ENCODE results near the gene CALN1. TPM values are rescaled to one million over a fixed set of nuclear protein-coding genes. Genes with fewer than 3 reads are reported as not detected.
"Not testable (repeated sequence)": the region's sequence is repeated elsewhere in the genome, so short reads cannot be mapped to it uniquely, and the experiment has no call there.

The CALN1 gene
- total RNA-seq, 1 donor from 2014 or later: not detected

- Mint-ChIP-seq H3K9me3 (ENCODE audit: unreplicated experiment) (peaks cover 3% of the 10 kb centered on the region), H3K36me3 (ENCODE audit: unreplicated experiment) (no peaks in the 10 kb centered on the region), H3K4me1 (ENCODE audit: unreplicated experiment) (no peaks in the 10 kb centered on the region), H3K27me3 (ENCODE audit: unreplicated experiment) (no peaks in the 10 kb centered on the region), H3K27ac (ENCODE audit: unreplicated experiment) (no peak overlapping the region), H3K4me3 (ENCODE audit: unreplicated experiment) (no peak overlapping the region)
- no peak for DNase-seq (ENCODE audit: extremely low spot score, unreplicated experiment)
- TF ChIP-seq, protein P1, sequence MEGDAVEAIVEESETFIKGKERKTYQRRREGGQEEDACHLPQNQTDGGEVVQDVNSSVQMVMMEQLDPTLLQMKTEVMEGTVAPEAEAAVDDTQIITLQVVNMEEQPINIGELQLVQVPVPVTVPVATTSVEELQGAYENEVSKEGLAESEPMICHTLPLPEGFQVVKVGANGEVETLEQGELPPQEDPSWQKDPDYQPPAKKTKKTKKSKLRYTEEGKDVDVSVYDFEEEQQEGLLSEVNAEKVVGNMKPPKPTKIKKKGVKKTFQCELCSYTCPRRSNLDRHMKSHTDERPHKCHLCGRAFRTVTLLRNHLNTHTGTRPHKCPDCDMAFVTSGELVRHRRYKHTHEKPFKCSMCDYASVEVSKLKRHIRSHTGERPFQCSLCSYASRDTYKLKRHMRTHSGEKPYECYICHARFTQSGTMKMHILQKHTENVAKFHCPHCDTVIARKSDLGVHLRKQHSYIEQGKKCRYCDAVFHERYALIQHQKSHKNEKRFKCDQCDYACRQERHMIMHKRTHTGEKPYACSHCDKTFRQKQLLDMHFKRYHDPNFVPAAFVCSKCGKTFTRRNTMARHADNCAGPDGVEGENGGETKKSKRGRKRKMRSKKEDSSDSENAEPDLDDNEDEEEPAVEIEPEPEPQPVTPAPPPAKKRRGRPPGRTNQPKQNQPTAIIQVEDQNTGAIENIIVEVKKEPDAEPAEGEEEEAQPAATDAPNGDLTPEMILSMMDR (IDR thresholded peaks at IDR 0.05): no peak
Observed at GRCh38 chr7:71835056-71835455, 577.1 kb downstream of the CALN1 start.

GRCh38 chr7:71829515-71829914 is 582.6 kb downstream of the CALN1 start:
- H3K27ac Mint-ChIP-seq (ENCODE audit: unreplicated experiment): no peak overlapping the region
- DNase-seq (ENCODE audit: extremely low spot score, unreplicated experiment): no peak
- H3K27me3 Mint-ChIP-seq (ENCODE audit: unreplicated experiment): no peaks in the 10 kb centered on the region
- H3K4me1 Mint-ChIP-seq (ENCODE audit: unreplicated experiment): peaks cover 11% of the 10 kb centered on the region
- no peak overlapping the region for H3K4me3 Mint-ChIP-seq (ENCODE audit: unreplicated experiment)
- H3K9me3 Mint-ChIP-seq (ENCODE audit: unreplicated experiment): no peaks in the 10 kb centered on the region
- TF ChIP-seq, protein P1 (IDR thresholded peaks at IDR 0.05): no peak
- H3K36me3 Mint-ChIP-seq (ENCODE audit: unreplicated experiment): no peaks in the 10 kb centered on the region

- Mint-ChIP-seq H3K9me3 (ENCODE audit: unreplicated experiment) (no peaks in the 10 kb centered on the region), H3K4me1 (ENCODE audit: unreplicated experiment) (peaks cover 21% of the 10 kb centered on the region), H3K27ac (ENCODE audit: unreplicated experiment) (no peak overlapping the region), H3K4me3 (ENCODE audit: unreplicated experiment) (no peak overlapping the region), H3K36me3 (ENCODE audit: unreplicated experiment) (no peaks in the 10 kb centered on the region), H3K27me3 (ENCODE audit: unreplicated experiment) (no peaks in the 10 kb centered on the region)
- DNase-seq (ENCODE audit: extremely low spot score, unreplicated experiment): no peak
- TF ChIP-seq, protein P1 (IDR thresholded peaks at IDR 0.05): no peak
Observed at GRCh38 chr7:71828361-71828760, 583.8 kb downstream of the CALN1 start.

DNA sequence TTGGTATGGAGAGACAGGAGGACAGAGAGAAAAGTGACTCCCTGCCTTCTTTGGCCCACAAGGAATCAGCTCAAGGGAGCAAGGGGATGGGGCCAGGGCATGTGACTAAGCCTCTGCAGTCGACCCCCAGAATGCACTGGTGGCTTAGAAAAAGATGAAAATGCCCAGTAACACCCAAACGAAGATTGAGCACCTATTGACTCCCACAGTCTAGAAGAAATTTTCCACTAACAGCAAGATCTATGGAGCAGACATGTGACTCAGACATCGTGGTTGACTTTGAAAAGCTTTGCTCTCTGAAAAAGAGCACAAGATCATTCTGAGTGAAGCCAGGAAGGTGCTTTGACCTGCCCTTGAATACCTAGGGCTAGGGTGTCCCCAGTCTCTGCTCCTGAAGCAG is 586.0 kb downstream of the CALN1 start:
- no peak overlapping the region for H3K27ac Mint-ChIP-seq (ENCODE audit: unreplicated experiment)
- no peak for DNase-seq (ENCODE audit: extremely low spot score, unreplicated experiment)
- no peak overlapping the region for H3K4me3 Mint-ChIP-seq (ENCODE audit: unreplicated experiment)
- peaks cover 28% of the 10 kb centered on the region for H3K4me1 Mint-ChIP-seq (ENCODE audit: unreplicated experiment)
- no peaks in the 10 kb centered on the region for H3K27me3 Mint-ChIP-seq (ENCODE audit: unreplicated experiment)
- no peaks in the 10 kb centered on the region for H3K36me3 Mint-ChIP-seq (ENCODE audit: unreplicated experiment)
- H3K9me3 Mint-ChIP-seq (ENCODE audit: unreplicated experiment): no peaks in the 10 kb centered on the region
- TF ChIP-seq, protein P1 (IDR thresholded peaks at IDR 0.05): no peak

GRCh38 chr7:71824006-71824760 is 588.0 kb downstream of the CALN1 start:
- H3K9me3 Mint-ChIP-seq (ENCODE audit: unreplicated experiment): peaks cover 8% of the 10 kb centered on the region
- H3K36me3 Mint-ChIP-seq (ENCODE audit: unreplicated experiment): no peaks in the 10 kb centered on the region
- peak overlapping the region; percentile 81 for H3K27ac Mint-ChIP-seq (ENCODE audit: unreplicated experiment)
- TF ChIP-seq, protein P1 (IDR thresholded peaks at IDR 0.05): no peak
- H3K4me3 Mint-ChIP-seq (ENCODE audit: unreplicated experiment): no peak overlapping the region
- no peak for DNase-seq (ENCODE audit: extremely low spot score, unreplicated experiment)
- H3K4me1 Mint-ChIP-seq (ENCODE audit: unreplicated experiment): peaks cover 24% of the 10 kb centered on the region
- H3K27me3 Mint-ChIP-seq (ENCODE audit: unreplicated experiment): no peaks in the 10 kb centered on the region

GRCh38 chr7:71822406-71822805 is 589.7 kb downstream of the CALN1 start:
- peaks cover 24% of the 10 kb centered on the region for H3K4me1 Mint-ChIP-seq (ENCODE audit: unreplicated experiment)
- H3K27me3 Mint-ChIP-seq (ENCODE audit: unreplicated experiment); H3K4me3 Mint-ChIP-seq (ENCODE audit: unreplicated experiment); H3K27ac Mint-ChIP-seq (ENCODE audit: unreplicated experiment); DNase-seq (ENCODE audit: extremely low spot score, unreplicated experiment); H3K9me3 Mint-ChIP-seq (ENCODE audit: unreplicated experiment); H3K36me3 Mint-ChIP-seq (ENCODE audit: unreplicated experiment): not testable (repeated sequence)

All from osteocyte (in vitro differentiated cells).